A549 (cell line): ENCODE measurements around the gene ILDR2.

Experiments used
- BHLHE40 ChIP-seq: IDR thresholded peaks from 2 replicates; pipeline ENCODE4 v1.6.1; 2012; ENCODE audit warnings: low read depth, low read length, inconsistent platforms
- CHD2 ChIP-seq: fragments of 150-350 bp; IDR thresholded peaks from 2 replicates; pipeline ENCODE4 v1.6.1; 2014; ENCODE audit warnings: low read length; ENCODE audit not compliant: partially characterized antibody
- CHD4 ChIP-seq: fragments of 200-600 bp; sonication (generic); IDR thresholded peaks from 2 replicates; pipeline ENCODE4 v1.6.1; 2016; ENCODE audit warnings: antibody characterized with exemption, mild to moderate bottlenecking, borderline replicate concordance
- POLR2A ChIP-seq: IDR thresholded peaks from 2 replicates; pipeline ENCODE4 v1.6.1; 2012; ENCODE audit warnings: mild to moderate bottlenecking, low read length
- RFX5 ChIP-seq: fragments of 450-650 bp; IDR thresholded peaks from 2 replicates; pipeline ENCODE4 v1.7.1; 2014; ENCODE audit warnings: antibody characterized with exemption, mild to moderate bottlenecking, moderate library complexity
- TF ChIP-seq, protein P1 (sequence below): fragments of >200 bp; sonication (Bioruptor Twin); formaldehyde crosslinking; IDR thresholded peaks from 3 replicates; pipeline ENCODE4 v1.5.1; 2016
- TF ChIP-seq, protein P2 (sequence below): fragments of >200 bp; sonication (Bioruptor Twin); formaldehyde crosslinking; IDR thresholded peaks from 3 replicates; pipeline ENCODE4 v1.6.1; 2016
- TF ChIP-seq, protein P3 (sequence below): fragments of 450-650 bp; IDR thresholded peaks from 2 replicates; pipeline ENCODE4 v1.6.1; 2014; ENCODE audit warnings: antibody characterized with exemption

DNA sequence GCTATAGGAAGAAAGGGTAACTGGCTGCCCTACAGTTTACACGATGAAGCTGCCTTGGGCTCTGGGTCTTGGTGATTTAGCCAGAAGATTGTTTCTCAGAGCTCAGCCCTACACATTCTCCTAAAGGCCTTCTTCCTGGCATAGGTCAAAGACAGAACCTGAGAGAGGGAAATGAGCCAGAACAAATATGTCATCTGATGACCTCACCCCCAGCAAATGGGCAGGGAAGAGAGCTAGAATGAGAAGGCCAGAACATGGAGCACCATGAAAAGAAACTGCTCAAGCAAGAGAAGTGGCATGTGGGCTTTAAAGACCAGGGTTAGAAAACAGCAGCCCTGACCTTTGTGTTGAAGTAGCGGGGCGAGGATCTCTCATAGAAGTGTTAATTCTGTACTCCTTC lies 5.5 kb upstream of the ILDR2 start:
- TF ChIP-seq CHD2 (no peak), BHLHE40 (no peak), CHD4 (no peak), RFX5 (no peak), POLR2A (no peak)
- TF ChIP-seq, protein P1, sequence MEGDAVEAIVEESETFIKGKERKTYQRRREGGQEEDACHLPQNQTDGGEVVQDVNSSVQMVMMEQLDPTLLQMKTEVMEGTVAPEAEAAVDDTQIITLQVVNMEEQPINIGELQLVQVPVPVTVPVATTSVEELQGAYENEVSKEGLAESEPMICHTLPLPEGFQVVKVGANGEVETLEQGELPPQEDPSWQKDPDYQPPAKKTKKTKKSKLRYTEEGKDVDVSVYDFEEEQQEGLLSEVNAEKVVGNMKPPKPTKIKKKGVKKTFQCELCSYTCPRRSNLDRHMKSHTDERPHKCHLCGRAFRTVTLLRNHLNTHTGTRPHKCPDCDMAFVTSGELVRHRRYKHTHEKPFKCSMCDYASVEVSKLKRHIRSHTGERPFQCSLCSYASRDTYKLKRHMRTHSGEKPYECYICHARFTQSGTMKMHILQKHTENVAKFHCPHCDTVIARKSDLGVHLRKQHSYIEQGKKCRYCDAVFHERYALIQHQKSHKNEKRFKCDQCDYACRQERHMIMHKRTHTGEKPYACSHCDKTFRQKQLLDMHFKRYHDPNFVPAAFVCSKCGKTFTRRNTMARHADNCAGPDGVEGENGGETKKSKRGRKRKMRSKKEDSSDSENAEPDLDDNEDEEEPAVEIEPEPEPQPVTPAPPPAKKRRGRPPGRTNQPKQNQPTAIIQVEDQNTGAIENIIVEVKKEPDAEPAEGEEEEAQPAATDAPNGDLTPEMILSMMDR = no peak
- TF ChIP-seq, protein P2, sequence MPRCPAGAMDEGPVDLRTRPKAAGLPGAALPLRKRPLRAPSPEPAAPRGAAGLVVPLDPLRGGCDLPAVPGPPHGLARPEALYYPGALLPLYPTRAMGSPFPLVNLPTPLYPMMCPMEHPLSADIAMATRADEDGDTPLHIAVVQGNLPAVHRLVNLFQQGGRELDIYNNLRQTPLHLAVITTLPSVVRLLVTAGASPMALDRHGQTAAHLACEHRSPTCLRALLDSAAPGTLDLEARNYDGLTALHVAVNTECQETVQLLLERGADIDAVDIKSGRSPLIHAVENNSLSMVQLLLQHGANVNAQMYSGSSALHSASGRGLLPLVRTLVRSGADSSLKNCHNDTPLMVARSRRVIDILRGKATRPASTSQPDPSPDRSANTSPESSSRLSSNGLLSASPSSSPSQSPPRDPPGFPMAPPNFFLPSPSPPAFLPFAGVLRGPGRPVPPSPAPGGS = no peak
- TF ChIP-seq, protein P3, sequence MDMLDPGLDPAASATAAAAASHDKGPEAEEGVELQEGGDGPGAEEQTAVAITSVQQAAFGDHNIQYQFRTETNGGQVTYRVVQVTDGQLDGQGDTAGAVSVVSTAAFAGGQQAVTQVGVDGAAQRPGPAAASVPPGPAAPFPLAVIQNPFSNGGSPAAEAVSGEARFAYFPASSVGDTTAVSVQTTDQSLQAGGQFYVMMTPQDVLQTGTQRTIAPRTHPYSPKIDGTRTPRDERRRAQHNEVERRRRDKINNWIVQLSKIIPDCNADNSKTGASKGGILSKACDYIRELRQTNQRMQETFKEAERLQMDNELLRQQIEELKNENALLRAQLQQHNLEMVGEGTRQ = no peak
